HCT116 (cell line): Measurements from ENCODE around the gene LYSMD2. TPM values are rescaled to one million over a fixed set of nuclear protein-coding genes. Genes with fewer than 3 reads are reported as not detected.

Source experiments
- ATAC-seq: fragments of 200-7000 bp; cut with Tn5 transposase; 2 replicates; pipeline ENCODE4 v1.9.1; 2020; ENCODE audit warnings: mild to moderate bottlenecking, moderate library complexity
- BruUV-seq: library from RNA; stranded (reverse); fragments of 400-500 nt; replicated peaks from 2 replicates; lab custom pipeline; 2021; lab: Mats Ljungman, UMichigan
- CTCF ChIA-PET: fragments of 300-600 bp; sonication (Branson Sonifier 250); formaldehyde crosslinking; loops from one replicate; lab custom pipeline; 2021; ENCODE audit warnings: antibody characterized with exemption; lab: Charles Lee
- POLR2A ChIA-PET: fragments of 300-600, 350-600 bp; sonication (Branson Sonifier 250); formaldehyde crosslinking; loops from one replicate; lab custom pipeline; 2021; ENCODE audit warnings: antibody characterized with exemption; lab: Charles Lee
- RAD21 ChIA-PET, 2 experiments: fragments of 300-600 bp; sonication (Branson Sonifier 250); formaldehyde crosslinking; loops; one replicate each; lab custom pipeline; 2023; ENCODE audit warnings: low total read pairs in 2 of 2; ENCODE audit not compliant: uncharacterized antibody in 2 of 2, unreplicated experiment in 2 of 2, low non-redundant PET in 1 of 2; lab: Charles Lee
- DNase-seq: peaks from one replicate; pipeline ENCODE4 v3.0.0-alpha.2; 2010; ENCODE audit warnings: low read depth, low spot score
- H2AFZ ChIP-seq: fragments of 200-600 bp; shearing (Covaris generic), sonication (generic); 2 replicates; pipeline ENCODE4 v1.6.1; 2017; ENCODE audit warnings: low read depth, mixed run types, mixed read lengths, antibody characterized with exemption, low read length; ENCODE audit not compliant: poor library complexity, severe bottlenecking
- H3K27ac ChIP-seq: 2 replicates; pipeline ENCODE4 v1.5.1; 2012; ENCODE audit warnings: low read depth, low read length
- H3K27me3 ChIP-seq: fragments of 200-600 bp; sonication (generic); 2 replicates; pipeline ENCODE4 v1.6.1; 2016; ENCODE audit warnings: mixed run types, low read length, mixed read lengths; ENCODE audit not compliant: insufficient read depth
- H3K36me3 ChIP-seq, 2 experiments: fragments of 200-500 bp in 1 of 2; fragments of 200-600 bp in 1 of 2; sonication (Bioruptor generic) in 1 of 2; sonication (generic) in 1 of 2; 2 replicates each; pipeline versions ENCODE4 v1.5.1 to v1.6.1; 2014 to 2016; ENCODE audit warnings: low read length in 2 of 2, inconsistent platforms in 1 of 2, mixed read lengths in 1 of 2, mixed run types in 1 of 2; ENCODE audit not compliant: insufficient read depth in 2 of 2, control insufficient read depth in 1 of 2
- H3K4me1 ChIP-seq, 2 experiments: fragments of 200-600 bp in 1 of 2; sonication (generic) in 1 of 2; 2 replicates each; pipeline versions ENCODE4 v1.5.1 to v1.6.1; 2012 to 2017; ENCODE audit warnings: low read length in 2 of 2, inconsistent platforms in 1 of 2, mild to moderate bottlenecking in 1 of 2, mixed read lengths in 1 of 2, mixed run types in 1 of 2, moderate library complexity in 1 of 2; ENCODE audit not compliant: insufficient read depth in 2 of 2, control insufficient read depth in 1 of 2
- H3K4me2 ChIP-seq: fragments of 200-600 bp; sonication (generic); 2 replicates; pipeline ENCODE4 v1.6.1; 2017; ENCODE audit warnings: mixed run types, low read length, mixed read lengths
- H3K4me3 ChIP-seq, 2 experiments: fragments of 200-600 bp in 1 of 2; sonication (generic) in 1 of 2; replicated peaks in 1 of 2; 2 replicates each; pipeline ENCODE4 v1.5.1; 2011 to 2016; ENCODE audit warnings: low read length in 2 of 2, control low read depth in 1 of 2, low read depth in 1 of 2, mild to moderate bottlenecking in 1 of 2, mixed read lengths in 1 of 2, mixed run types in 1 of 2
- H3K79me2 ChIP-seq: fragments of 200-600 bp; sonication (generic); 2 replicates; pipeline ENCODE4 v1.6.1; 2017; ENCODE audit warnings: mild to moderate bottlenecking, mixed run types, low read length, moderate library complexity, mixed read lengths; ENCODE audit not compliant: insufficient read depth
- H3K9ac ChIP-seq: fragments of 200-600 bp; sonication (generic); 2 replicates; pipeline ENCODE4 v1.6.1; 2016; ENCODE audit warnings: low read length, mixed read lengths
- H3K9me2 ChIP-seq: fragments of 200-600 bp; sonication (generic), shearing (Covaris generic); 2 replicates; pipeline ENCODE4 v1.6.1; 2017; ENCODE audit warnings: mixed run types, mild to moderate bottlenecking, moderate library complexity; ENCODE audit not compliant: insufficient read depth
- H3K9me3 ChIP-seq, 2 experiments: fragments of 200-500 bp in 1 of 2; fragments of 200-600 bp in 1 of 2; sonication (Bioruptor generic) in 1 of 2; sonication (generic) in 1 of 2; 2 replicates each; pipeline ENCODE4 v1.6.1; 2014 to 2017; ENCODE audit warnings: low read length in 2 of 2, mixed read lengths in 2 of 2, inconsistent platforms in 1 of 2, low read depth in 1 of 2, mild to moderate bottlenecking in 1 of 2, mixed run types in 1 of 2, moderate library complexity in 1 of 2; ENCODE audit not compliant: control insufficient read depth in 1 of 2, insufficient read depth in 1 of 2
- H4K20me1 ChIP-seq: fragments of 200-600 bp; sonication (generic), shearing (Covaris generic); 2 replicates; pipeline ENCODE4 v1.6.1; 2017; ENCODE audit warnings: mixed run types, mild to moderate bottlenecking, moderate library complexity; ENCODE audit not compliant: insufficient read depth
- CBX3 ChIP-seq: IDR thresholded peaks from 2 replicates; pipeline ENCODE4 v1.6.1; 2012; ENCODE audit warnings: low read depth
- JUND ChIP-seq: IDR thresholded peaks from 2 replicates; pipeline ENCODE4 v1.6.1; 2012
- POLR2A ChIP-seq: IDR thresholded peaks from 2 replicates; pipeline ENCODE4 v1.7.0; 2011; ENCODE audit warnings: borderline replicate concordance; ENCODE audit not compliant: insufficient read depth, insufficient read length; ENCODE audit errors: extremely low read depth
- SP1 ChIP-seq: IDR thresholded peaks from 2 replicates; pipeline ENCODE4 v1.6.1; 2012; ENCODE audit warnings: low read depth
- YY1 ChIP-seq: IDR thresholded peaks from 2 replicates; pipeline ENCODE4 v1.6.1; 2011; ENCODE audit warnings: low read length, low read depth, moderate library complexity, mild to moderate bottlenecking; ENCODE audit not compliant: insufficient replicate concordance; ENCODE audit errors: extremely low read depth
- ZNF274 ChIP-seq: fragments of 200-500 bp; sonication (Bioruptor generic); IDR thresholded peaks from 2 replicates; pipeline ENCODE4 v1.6.1; 2014; ENCODE audit warnings: mild to moderate bottlenecking, low read depth, low read length, inconsistent platforms
- intact Hi-C: fragments of 100-400 bp; cut with micrococcal nuclease; formaldehyde crosslinking; loops from 2 replicates; pipeline ENCODE4 v1.10.0; 2022
- total RNA-seq: library from RNA; stranded (reverse); gene quantifications from one replicate; pipeline ENCODE4 v1.2.1, GENCODE V29; 2021; ENCODE audit not compliant: unreplicated experiment
- TF ChIP-seq, protein P1 (sequence below): IDR thresholded peaks from 2 replicates; pipeline ENCODE4 v1.6.1; 2012; ENCODE audit warnings: low read depth

The LYSMD2 gene
- total RNA-seq, 1 experiment from 2014 or later, result 10.8 TPM

- Histone ChIP-seq H2AFZ (no peak overlapping the region), H3K27me3 (no peaks in the 10 kb centered on the region), H3K4me2 (no peak overlapping the region), H3K9me3 (peaks cover 0 to 6% of the 10 kb centered on the region in 2 experiments; a peak in 1 of 4 replicates), H3K9me2 (no peaks in the 10 kb centered on the region), H4K20me1 (no peaks in the 10 kb centered on the region), H3K9ac (no peak overlapping the region), H3K36me3 (no peaks in the 10 kb centered on the region; a peak in 1 of 4 replicates), H3K4me3 (no peak overlapping the region), H3K27ac (no peak overlapping the region), H3K79me2 (no peaks in the 10 kb centered on the region), H3K4me1 (peaks cover 0 to 1% of the 10 kb centered on the region in 2 experiments; a peak in 2 of 4 replicates)
- POLR2A ChIA-PET, result no interaction called here
- RAD21 ChIA-PET, result no interaction called here
- no peak for TF ChIP-seq POLR2A
- no peak for TF ChIP-seq YY1
- no peak for TF ChIP-seq CBX3
- TF ChIP-seq, protein P1, sequence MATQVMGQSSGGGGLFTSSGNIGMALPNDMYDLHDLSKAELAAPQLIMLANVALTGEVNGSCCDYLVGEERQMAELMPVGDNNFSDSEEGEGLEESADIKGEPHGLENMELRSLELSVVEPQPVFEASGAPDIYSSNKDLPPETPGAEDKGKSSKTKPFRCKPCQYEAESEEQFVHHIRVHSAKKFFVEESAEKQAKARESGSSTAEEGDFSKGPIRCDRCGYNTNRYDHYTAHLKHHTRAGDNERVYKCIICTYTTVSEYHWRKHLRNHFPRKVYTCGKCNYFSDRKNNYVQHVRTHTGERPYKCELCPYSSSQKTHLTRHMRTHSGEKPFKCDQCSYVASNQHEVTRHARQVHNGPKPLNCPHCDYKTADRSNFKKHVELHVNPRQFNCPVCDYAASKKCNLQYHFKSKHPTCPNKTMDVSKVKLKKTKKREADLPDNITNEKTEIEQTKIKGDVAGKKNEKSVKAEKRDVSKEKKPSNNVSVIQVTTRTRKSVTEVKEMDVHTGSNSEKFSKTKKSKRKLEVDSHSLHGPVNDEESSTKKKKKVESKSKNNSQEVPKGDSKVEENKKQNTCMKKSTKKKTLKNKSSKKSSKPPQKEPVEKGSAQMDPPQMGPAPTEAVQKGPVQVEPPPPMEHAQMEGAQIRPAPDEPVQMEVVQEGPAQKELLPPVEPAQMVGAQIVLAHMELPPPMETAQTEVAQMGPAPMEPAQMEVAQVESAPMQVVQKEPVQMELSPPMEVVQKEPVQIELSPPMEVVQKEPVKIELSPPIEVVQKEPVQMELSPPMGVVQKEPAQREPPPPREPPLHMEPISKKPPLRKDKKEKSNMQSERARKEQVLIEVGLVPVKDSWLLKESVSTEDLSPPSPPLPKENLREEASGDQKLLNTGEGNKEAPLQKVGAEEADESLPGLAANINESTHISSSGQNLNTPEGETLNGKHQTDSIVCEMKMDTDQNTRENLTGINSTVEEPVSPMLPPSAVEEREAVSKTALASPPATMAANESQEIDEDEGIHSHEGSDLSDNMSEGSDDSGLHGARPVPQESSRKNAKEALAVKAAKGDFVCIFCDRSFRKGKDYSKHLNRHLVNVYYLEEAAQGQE, result no peak
- TF ChIP-seq JUND, result no peak
- TF ChIP-seq SP1, result no peak
- TF ChIP-seq ZNF274, result no peak
- no peak for ATAC-seq
- CTCF ChIA-PET, result no interaction called here
- no TSS peak for BruUV-seq
- DNase-seq, result no peak
- intact Hi-C loops, result loop anchor here (5.0 kb wide), 1 partner anchor 296 kb away; no protein-coding TSS in a partner anchor
These were observed 44.1 kb upstream of the LYSMD2 start for GRCh38 chr15:51781506-51781905.
